Measurements from ENCODE around the gene LRRK2. TPM values are rescaled to one million over a fixed set of nuclear protein-coding genes. Genes with fewer than 3 reads are reported as not detected.

The LRRK2 gene
- total and polyA plus RNA-seq, 2 of the 8 experiments (the other 6 are each of a cell fraction or from before 2014, with no cell fraction given): 0.06 to 0.13 TPM

- ChIA-PET CTCF (ENCODE audit: partially characterized antibody) (no interaction called here), POLR2A (ENCODE audit: partially characterized antibody) (no interaction called here)
- Histone ChIP-seq H3K4me1 (replicated peaks in 1 of 4; ENCODE audit: control insufficient read depth in 3 of 4, insufficient read depth in 4 of 4, low read length in 3 of 4) (no peaks in the 10 kb centered on the region), H3K27ac (ENCODE audit: low read depth, low read length) (no peak overlapping the region), H3K56ac (replicated peaks; ENCODE audit: insufficient read length, low read depth, low read length) (no peak overlapping the region), H3K27me3 (replicated peaks in 1 of 4; ENCODE audit: control insufficient read depth in 3 of 4, extremely low read depth in 1 of 4, insufficient read depth in 3 of 4, low read length in 3 of 4) (no peaks in the 10 kb centered on the region), H4K8ac (ENCODE audit: extremely low read depth, insufficient read depth, low read length) (no peak overlapping the region), H3K79me2 (ENCODE audit: control insufficient read depth in 1 of 2, insufficient read depth in 2 of 2, low read length in 2 of 2) (no peaks in the 10 kb centered on the region), H2BK20ac (ENCODE audit: low read length) (no peak overlapping the region), H3K4ac (replicated peaks; ENCODE audit: insufficient read length, low read depth, low read length) (no peak overlapping the region), H3K36me3 (ENCODE audit: control insufficient read depth in 2 of 4, insufficient read depth in 4 of 4, low read length in 3 of 4) (no peaks in the 10 kb centered on the region), H4K91ac (replicated peaks; ENCODE audit: insufficient read length, low read length) (no peak overlapping the region), H3K23me2 (ENCODE audit: low read depth, low read length) (no peaks in the 10 kb centered on the region), H4K20me1 (replicated peaks in 1 of 2; ENCODE audit: control insufficient read depth in 1 of 2, insufficient read depth in 2 of 2, low read length in 2 of 2) (no peaks in the 10 kb centered on the region), H4K5ac (ENCODE audit: insufficient read length, low read depth, low read length) (no peak overlapping the region), H2BK5ac (ENCODE audit: low read depth, low read length) (no peak overlapping the region), H3K23ac (ENCODE audit: insufficient read length) (no peak overlapping the region), H3K14ac (ENCODE audit: insufficient read length) (no peak overlapping the region), H3K9me3 (ENCODE audit: insufficient read depth in 2 of 2, low read depth in 1 of 2, low read length in 1 of 2) (0 out of 4 replicates have a peak, but pooled peaks cover 0 to 5% of the 10 kb centered on the region in 2 experiments), H2BK15ac (ENCODE audit: low read length) (no peak overlapping the region), H3K4me3 (ENCODE audit: extremely low read depth in 1 of 4, insufficient read depth in 2 of 4, low read depth in 3 of 4, low read length in 4 of 4) (no peak overlapping the region), H2AK5ac (ENCODE audit: low read depth, low read length) (no peak overlapping the region), H3K4me2 (ENCODE audit: insufficient read depth in 1 of 2, low read depth in 2 of 2, low read length in 2 of 2) (no peak overlapping the region), H3K79me1 (ENCODE audit: low read depth, low read length) (no peaks in the 10 kb centered on the region), H2BK12ac (ENCODE audit: low read depth, low read length) (no peak overlapping the region), H2BK120ac (replicated peaks; ENCODE audit: low read depth, low read length) (no peak overlapping the region), H3K18ac (ENCODE audit: extremely low read depth, low read length) (no peak overlapping the region), H3K9ac (replicated peaks in 1 of 4; ENCODE audit: extremely low read depth in 1 of 4, low read depth in 3 of 4, low read length in 3 of 4) (no peak overlapping the region), H2AFZ (ENCODE audit: low read length) (no peak overlapping the region)
- FAIRE-seq: no peak
- no peak for DNase-seq (ENCODE audit: low read depth in 1 of 2, low spot score in 2 of 2)
- TF ChIP-seq SP4 (IDR thresholded peaks at IDR 0.05; ENCODE audit: low read length): no peak
- TF ChIP-seq USF2 (IDR thresholded peaks at IDR 0.05; ENCODE audit: low read length): no peak
- TF ChIP-seq RAD21 (IDR thresholded peaks at IDR 0.05 in 1 of 2, conservative IDR thresholded peaks at IDR 0.05 in 1 of 2; ENCODE audit: low read depth in 2 of 2, low read length in 2 of 2): no peak
- no peak for TF ChIP-seq POU5F1 (IDR thresholded peaks at IDR 0.05; ENCODE audit: low read depth, low read length)
- TF ChIP-seq JUND (IDR thresholded peaks at IDR 0.05; ENCODE audit: low read length): no peak
- no peak for TF ChIP-seq TAF7 (optimal IDR thresholded peaks at IDR 0.05; ENCODE audit: borderline replicate concordance, low read depth, low read length)
- TF ChIP-seq CEBPB (IDR thresholded peaks at IDR 0.05; ENCODE audit: low read depth, low read length): no peak
- no peak for TF ChIP-seq ATF2 (IDR thresholded peaks at IDR 0.05; ENCODE audit: low read length)
- TF ChIP-seq NANOG (IDR thresholded peaks at IDR 0.05; ENCODE audit: insufficient read depth, low read depth, low read length, poor library complexity, severe bottlenecking): no peak
- TF ChIP-seq YY1 (IDR thresholded peaks at IDR 0.05; ENCODE audit: low read depth, low read length): no peak
- no peak for TF ChIP-seq RBBP5 (IDR thresholded peaks at IDR 0.05; ENCODE audit: borderline replicate concordance, low read depth, low read length)
Observed at GRCh38 chr12:40261937-40262336, 37.1 kb downstream of the LRRK2 start.
